HepG2 (cell line): ENCODE measurements around the gene CERS6. TPM values are rescaled to one million over a fixed set of nuclear protein-coding genes. Genes with fewer than 3 reads are reported as not detected.

Experiments used
- BORCS8-MEF2B ChIP-seq: sonication (generic); formaldehyde crosslinking; IDR thresholded peaks from 2 replicates; pipeline ENCODE4 v1.8.0; 2022; ENCODE audit warnings: mild to moderate bottlenecking, missing genetic modification reagents
- CEBPZ ChIP-seq: IDR thresholded peaks from 2 replicates; pipeline ENCODE4 v1.6.1; 2012; ENCODE audit warnings: low read length, improper control_type of control experiment
- CHCHD3 ChIP-seq: sonication (generic); formaldehyde crosslinking; IDR thresholded peaks from 2 replicates; pipeline ENCODE4 v1.8.0; 2022; ENCODE audit warnings: mild to moderate bottlenecking, missing genetic modification reagents, moderate library complexity
- JUND ChIP-seq: sonication (generic); formaldehyde crosslinking; IDR thresholded peaks from 2 replicates; pipeline ENCODE4 v1.8.0; 2022; ENCODE audit warnings: mild to moderate bottlenecking, missing genetic modification reagents
- MZF1 ChIP-seq: sonication (generic); formaldehyde crosslinking; IDR thresholded peaks from 2 replicates; pipeline ENCODE4 v1.8.1; 2023; ENCODE audit warnings: mild to moderate bottlenecking, missing genetic modification reagents, borderline replicate concordance
- POLR2AphosphoS2 ChIP-seq: IDR thresholded peaks from 2 replicates; pipeline ENCODE4 v1.6.1; 2011; ENCODE audit warnings: low read depth, low read length, improper control_type of control experiment
- RNF219 ChIP-seq: sonication (generic); formaldehyde crosslinking; IDR thresholded peaks from 2 replicates; pipeline ENCODE4 v1.5.0; 2020; ENCODE audit warnings: mild to moderate bottlenecking, missing genetic modification reagents
- SALL1 ChIP-seq: sonication (generic); formaldehyde crosslinking; IDR thresholded peaks from 2 replicates; pipeline ENCODE4 v1.8.0; 2022; ENCODE audit warnings: mild to moderate bottlenecking, missing genetic modification reagents
- ZNF720 ChIP-seq: sonication (generic); formaldehyde crosslinking; IDR thresholded peaks from 2 replicates; pipeline ENCODE4 v1.4.0; 2020; ENCODE audit warnings: missing genetic modification reagents
- polyA plus RNA-seq, 8 experiments: library from polyadenylated mRNA; depleted of rRNA in 3 of 8; stranded (reverse) in 7 of 8; unstranded in 1 of 8; fragments of >200 nt; fragmentation: Illumina TruSeq in 4 of 8; extraction: Trizol in 4 of 8; gene quantifications; 2 replicates each; pipeline versions ENCODE4 v1.2.1 to v1.2.3, GENCODE V29; 2011 to 2016; ENCODE audit warnings: low read depth in 4 of 8, missing spikeins in 1 of 8, mixed read lengths in 1 of 8; ENCODE audit not compliant: insufficient read depth in 1 of 8
- total RNA-seq, 5 experiments: library from RNA; depleted of rRNA; stranded (reverse); fragments of >200 nt; fragmentation: Illumina TruSeq; extraction: Trizol; gene quantifications; 2 replicates each; pipeline ENCODE4 v1.2.3, GENCODE V29; 2016; ENCODE audit warnings: low read depth in 1 of 5

CERS6 gene
- total and polyA plus RNA-seq, 2 of the 13 experiments (the other 11 are each of a cell fraction or from before 2014, with no cell fraction given) = 10.1 to 20.3 TPM

GRCh38 chr2:168457190-168457895 lies 1.3 kb downstream of the CERS6 start (continued):
- no peak for TF ChIP-seq RNF219 (CRISPR knock-in tag)
- no peak for TF ChIP-seq POLR2AphosphoS2
- TF ChIP-seq BORCS8-MEF2B (CRISPR knock-in tag) = no peak
- no peak for TF ChIP-seq SALL1 (CRISPR knock-in tag)
- TF ChIP-seq ZNF720 (CRISPR knock-in tag) = no peak
- no peak for TF ChIP-seq MZF1 (CRISPR knock-in tag)
- TF ChIP-seq CHCHD3 = no peak
- no peak for TF ChIP-seq CEBPZ
- TF ChIP-seq JUND (CRISPR knock-in tag) = no peak
